OCI-LY7 (cell line): ENCODE results near the gene CACNA2D1. TPM values are rescaled to one million over a fixed set of nuclear protein-coding genes. Genes with fewer than 3 reads are reported as not detected.

ENCODE experiments used
- BruUV-seq: library from RNA; stranded (reverse); fragments of 400-500 nt; replicated peaks from 2 replicates; lab custom pipeline; 2021; lab: Mats Ljungman, UMichigan
- CTCF ChIA-PET: fragments of 300-600 bp; sonication (Branson Sonifier 250); formaldehyde crosslinking; loops from one replicate; lab custom pipeline; 2022; ENCODE audit warnings: antibody characterized with exemption; ENCODE audit not compliant: unreplicated experiment; lab: Charles Lee
- POLR2A ChIA-PET: fragments of 300-600 bp; sonication (Branson Sonifier 250); formaldehyde crosslinking; loops from one replicate; lab custom pipeline; 2022; ENCODE audit warnings: antibody characterized with exemption; lab: Charles Lee
- DNase-seq: peaks from one replicate; pipeline ENCODE4 v3.0.0-alpha.2; 2015; ENCODE audit warnings: low spot score
- H2AFZ ChIP-seq: fragments of 200-600 bp; sonication (generic), shearing (Covaris generic); 2 replicates; pipeline ENCODE4 v1.6.1; 2014; ENCODE audit warnings: mild to moderate bottlenecking, antibody characterized with exemption, low read length, moderate library complexity
- H3K27ac ChIP-seq: fragments of 200-600 bp; sonication (generic); 2 replicates; pipeline ENCODE4 v1.5.1; 2014; ENCODE audit warnings: mixed run types, low read depth, mild to moderate bottlenecking, moderate library complexity, low read length, inconsistent platforms; ENCODE audit not compliant: poor library complexity, severe bottlenecking
- H3K36me3 ChIP-seq: fragments of 200-600 bp; sonication (generic); 2 replicates; pipeline ENCODE4 v1.6.1; 2014; ENCODE audit warnings: mild to moderate bottlenecking, antibody characterized with exemption, low read length, moderate library complexity, mixed read lengths; ENCODE audit not compliant: insufficient read depth
- H3K4me1 ChIP-seq: fragments of 200-600 bp; sonication (generic); 2 replicates; pipeline ENCODE4 v1.5.1; 2014; ENCODE audit warnings: mild to moderate bottlenecking, low read length; ENCODE audit not compliant: insufficient read depth, poor library complexity, severe bottlenecking
- H3K4me2 ChIP-seq: fragments of 200-600 bp; sonication (generic); 2 replicates; pipeline ENCODE4 v1.6.1; 2014; ENCODE audit warnings: mild to moderate bottlenecking, low read length
- H3K4me3 ChIP-seq: fragments of 200-600 bp; sonication (generic); 2 replicates; pipeline ENCODE4 v1.5.1; 2014; ENCODE audit warnings: mild to moderate bottlenecking, low read depth, low read length; ENCODE audit not compliant: poor library complexity, severe bottlenecking
- H3K79me2 ChIP-seq: fragments of 200-600 bp; sonication (generic); 2 replicates; pipeline ENCODE4 v1.6.1; 2016; ENCODE audit warnings: low read depth, mild to moderate bottlenecking, low read length, moderate library complexity, mixed read lengths; ENCODE audit not compliant: insufficient read depth
- H3K9me2 ChIP-seq: fragments of 200-600 bp; sonication (generic); 2 replicates; pipeline ENCODE4 v1.6.1; 2016; ENCODE audit warnings: mild to moderate bottlenecking, low read length, mixed read lengths; ENCODE audit not compliant: insufficient read depth
- H3K9me3 ChIP-seq: fragments of 200-600 bp; sonication (generic); 2 replicates; pipeline ENCODE4 v1.6.1; 2014; ENCODE audit warnings: mild to moderate bottlenecking, mixed run types, low read length, mixed read lengths
- H4K20me1 ChIP-seq: fragments of 200-600 bp; sonication (generic); 2 replicates; pipeline ENCODE4 v1.6.1; 2014; ENCODE audit warnings: mild to moderate bottlenecking, antibody characterized with exemption, low read length, moderate library complexity, mixed read lengths; ENCODE audit not compliant: insufficient read depth
- EZH2phosphoT487 ChIP-seq: fragments of 200-600 bp; sonication (generic); IDR thresholded peaks from 2 replicates; pipeline ENCODE4 v1.6.1; 2018; ENCODE audit warnings: low read depth, borderline replicate concordance, mild to moderate bottlenecking, mixed run types, antibody characterized with exemption, low read length, moderate library complexity, mixed read lengths
- intact Hi-C: fragments of 100-400 bp; cut with micrococcal nuclease; formaldehyde crosslinking; loops from one replicate; pipeline ENCODE4 v1.10.0; 2022; ENCODE audit not compliant: unreplicated experiment
- total RNA-seq, 2 experiments: library from RNA; depleted of rRNA in 1 of 2; stranded (reverse); fragments of >200 nt in 1 of 2; shearing (Covaris generic) in 1 of 2; gene quantifications; 2 replicates each; pipeline ENCODE4 v1.2.3, GENCODE V29; 2014 to 2022
- TF ChIP-seq, protein P1 (sequence below): fragments of 200-600 bp; sonication (generic); conservative IDR thresholded peaks from 2 replicates; pipeline ENCODE4 v1.5.1; 2014; ENCODE audit warnings: mild to moderate bottlenecking, antibody characterized with exemption, low read length, moderate library complexity, mixed read lengths

Gene CACNA2D1
- total RNA-seq, 2 experiments from 2014 or later: not detected

DNA sequence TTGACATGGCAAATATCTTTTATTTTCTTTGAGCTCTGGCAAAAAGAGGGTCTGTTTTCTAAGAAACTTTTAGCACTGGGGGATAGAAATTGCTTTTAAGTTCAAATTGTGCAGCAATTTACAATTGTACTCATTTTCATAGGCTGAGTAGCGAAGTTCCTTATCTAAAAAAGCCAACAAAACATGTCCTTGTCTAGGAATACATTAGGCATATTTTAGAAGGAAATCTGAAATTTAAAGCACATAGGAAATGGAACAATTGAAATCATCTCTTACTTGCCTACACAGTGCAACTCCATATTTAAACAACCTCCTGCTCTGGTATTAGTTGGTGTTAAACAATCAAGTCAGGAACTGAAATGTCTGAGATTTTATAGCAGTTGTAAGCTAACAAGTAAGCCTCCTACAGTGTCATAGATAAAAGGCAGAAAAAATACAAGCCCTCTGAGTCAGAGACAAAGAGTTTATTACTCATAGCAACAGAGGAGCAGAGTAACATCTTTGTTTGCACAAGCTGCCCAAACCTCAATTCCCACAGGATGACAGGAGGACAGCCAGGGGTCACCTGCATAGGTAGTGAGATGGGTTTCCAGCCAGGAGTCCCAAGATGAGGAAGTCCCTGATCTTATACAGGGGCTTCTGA lies 393.6 kb downstream of the CACNA2D1 start:
- no peaks in the 10 kb centered on the region for H3K79me2 ChIP-seq
- no peak for DNase-seq
- H4K20me1 ChIP-seq: no peaks in the 10 kb centered on the region
- H3K9me3 ChIP-seq: no peaks in the 10 kb centered on the region
- H3K4me1 ChIP-seq: no peaks in the 10 kb centered on the region
- no peaks in the 10 kb centered on the region for H3K36me3 ChIP-seq
- no peak overlapping the region for H3K27ac ChIP-seq
- no peak overlapping the region for H3K4me2 ChIP-seq
- intact Hi-C loops: loop anchor here (10.0 kb wide), 2 partner anchors 435 to 675 kb away; no protein-coding TSS in a partner anchor
- ChIA-PET POLR2A (no interaction called here), CTCF (no interaction called here)
- H3K9me2 ChIP-seq: no peaks in the 10 kb centered on the region
- H3K4me3 ChIP-seq: no peak overlapping the region
- no peak overlapping the region for H2AFZ ChIP-seq
- TF ChIP-seq, protein P1, sequence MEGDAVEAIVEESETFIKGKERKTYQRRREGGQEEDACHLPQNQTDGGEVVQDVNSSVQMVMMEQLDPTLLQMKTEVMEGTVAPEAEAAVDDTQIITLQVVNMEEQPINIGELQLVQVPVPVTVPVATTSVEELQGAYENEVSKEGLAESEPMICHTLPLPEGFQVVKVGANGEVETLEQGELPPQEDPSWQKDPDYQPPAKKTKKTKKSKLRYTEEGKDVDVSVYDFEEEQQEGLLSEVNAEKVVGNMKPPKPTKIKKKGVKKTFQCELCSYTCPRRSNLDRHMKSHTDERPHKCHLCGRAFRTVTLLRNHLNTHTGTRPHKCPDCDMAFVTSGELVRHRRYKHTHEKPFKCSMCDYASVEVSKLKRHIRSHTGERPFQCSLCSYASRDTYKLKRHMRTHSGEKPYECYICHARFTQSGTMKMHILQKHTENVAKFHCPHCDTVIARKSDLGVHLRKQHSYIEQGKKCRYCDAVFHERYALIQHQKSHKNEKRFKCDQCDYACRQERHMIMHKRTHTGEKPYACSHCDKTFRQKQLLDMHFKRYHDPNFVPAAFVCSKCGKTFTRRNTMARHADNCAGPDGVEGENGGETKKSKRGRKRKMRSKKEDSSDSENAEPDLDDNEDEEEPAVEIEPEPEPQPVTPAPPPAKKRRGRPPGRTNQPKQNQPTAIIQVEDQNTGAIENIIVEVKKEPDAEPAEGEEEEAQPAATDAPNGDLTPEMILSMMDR: no peak
- TF ChIP-seq EZH2phosphoT487: no peak
- no TSS peak for BruUV-seq

DNA sequence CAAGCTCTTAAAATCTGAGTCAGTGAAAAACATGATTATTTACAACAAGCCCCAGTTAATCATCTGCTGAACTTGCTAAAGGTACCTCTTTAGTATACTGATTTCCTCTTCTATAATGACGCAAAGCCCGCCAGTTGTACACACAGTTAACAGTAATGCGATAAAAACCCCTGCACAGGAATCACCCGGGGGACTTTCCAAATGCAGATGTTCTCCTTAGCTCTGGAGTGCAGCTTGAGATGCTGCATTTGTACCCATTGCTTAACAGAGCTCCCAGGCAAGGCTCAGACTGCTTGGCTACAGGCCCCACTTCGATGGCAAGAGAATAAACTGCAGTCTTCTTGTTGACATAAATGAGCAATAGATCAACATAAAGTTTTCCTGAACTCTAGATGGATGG lies 394.1 kb downstream of the CACNA2D1 start:
- H4K20me1 ChIP-seq: no peaks in the 10 kb centered on the region
- H3K4me2 ChIP-seq: no peak overlapping the region
- no peak for DNase-seq
- H3K27ac ChIP-seq: no peak overlapping the region
- CTCF ChIA-PET: no interaction called here
- H3K9me3 ChIP-seq: no peaks in the 10 kb centered on the region
- POLR2A ChIA-PET: interaction anchor here (0.5 kb wide), 1 partner anchor 251 kb away, joined by 3 read pairs; no protein-coding TSS in a partner anchor
- intact Hi-C loops: loop anchor here (10.0 kb wide), 2 partner anchors 435 to 675 kb away; no protein-coding TSS in a partner anchor
- H2AFZ ChIP-seq: no peak overlapping the region
- no peaks in the 10 kb centered on the region for H3K4me1 ChIP-seq
- BruUV-seq: no TSS peak
- no peak overlapping the region for H3K4me3 ChIP-seq
- no peaks in the 10 kb centered on the region for H3K36me3 ChIP-seq
- TF ChIP-seq EZH2phosphoT487: no peak
- TF ChIP-seq, protein P1: no peak
- H3K79me2 ChIP-seq: no peaks in the 10 kb centered on the region
- H3K9me2 ChIP-seq: no peaks in the 10 kb centered on the region

DNA sequence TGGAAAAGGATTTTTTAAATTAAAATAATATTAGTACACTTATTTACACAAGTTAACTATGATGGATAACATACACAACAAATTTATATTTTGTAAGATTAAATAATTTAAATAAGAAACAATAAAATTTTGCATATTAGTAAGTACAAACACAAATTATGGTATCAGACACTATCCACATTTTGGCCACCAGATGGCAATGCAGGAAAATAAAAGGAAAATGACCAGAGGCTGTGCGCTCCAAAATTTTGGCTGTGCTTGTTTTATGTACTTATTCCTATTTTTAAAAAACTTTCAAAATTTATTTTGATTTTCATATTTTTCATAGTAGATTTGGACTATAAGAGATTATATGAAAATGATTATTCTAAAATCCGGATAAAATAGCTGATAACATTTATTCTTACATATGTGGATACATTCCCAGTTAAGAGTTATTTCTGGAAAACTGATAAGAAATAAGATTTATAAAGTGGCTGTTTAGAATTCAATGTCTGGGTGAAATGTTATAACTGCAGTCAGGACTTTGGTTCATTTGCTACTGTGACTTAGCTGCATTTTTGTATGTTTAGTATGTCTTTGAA lies 399.0 kb downstream of the CACNA2D1 start:
- no peak overlapping the region for H3K27ac ChIP-seq
- no TSS peak for BruUV-seq
- CTCF ChIA-PET: no interaction called here
- intact Hi-C loops: loop anchor here (2.0 to 10.0 kb wide), 3 partner anchors 440 to 680 kb away; no protein-coding TSS in a partner anchor
- H2AFZ ChIP-seq: no peak overlapping the region
- no peak for TF ChIP-seq EZH2phosphoT487
- TF ChIP-seq, protein P1: peak; percentile 86
- no peaks in the 10 kb centered on the region for H3K9me3 ChIP-seq
- H3K4me1 ChIP-seq: no peaks in the 10 kb centered on the region
- H3K36me3 ChIP-seq: no peaks in the 10 kb centered on the region
- no peaks in the 10 kb centered on the region for H3K9me2 ChIP-seq
- no peak overlapping the region for H3K4me3 ChIP-seq
- POLR2A ChIA-PET: no interaction called here
- H3K4me2 ChIP-seq: no peak overlapping the region
- no peaks in the 10 kb centered on the region for H3K79me2 ChIP-seq
- no peaks in the 10 kb centered on the region for H4K20me1 ChIP-seq
- peak; percentile 37 for DNase-seq
